H9 (cell line): ENCODE results near the gene FRAT1. TPM values are rescaled to one million over a fixed set of nuclear protein-coding genes. Genes with fewer than 3 reads are reported as not detected.

Experiments used
- DNase-seq: peaks from one replicate; pipeline ENCODE4 v3.0.0-alpha.2; 2017
- H2AFZ ChIP-seq: one replicate; pipeline ENCODE4 v1.6.1; 2013; ENCODE audit warnings: mild to moderate bottlenecking, low read length, control low read depth, moderate library complexity
- H2AK5ac ChIP-seq: 2 replicates; pipeline ENCODE4 v1.6.1; 2013; ENCODE audit warnings: low read length, control low read depth, mixed read lengths; ENCODE audit not compliant: insufficient read length
- H2BK120ac ChIP-seq: one replicate; pipeline ENCODE4 v1.6.1; 2013; ENCODE audit warnings: low read depth, mild to moderate bottlenecking, low read length, control low read depth, inconsistent platforms; ENCODE audit not compliant: poor library complexity, severe bottlenecking
- H2BK12ac ChIP-seq: 2 replicates; pipeline ENCODE4 v1.6.1; 2013; ENCODE audit warnings: low read length, control low read depth, mixed read lengths, low read depth; ENCODE audit not compliant: insufficient read length
- H2BK15ac ChIP-seq: 2 replicates; pipeline ENCODE4 v1.6.1; 2013; ENCODE audit warnings: low read depth, low read length, control low read depth
- H2BK20ac ChIP-seq: one replicate; pipeline ENCODE4 v1.6.1; 2013; ENCODE audit warnings: low read depth, mild to moderate bottlenecking, low read length, control low read depth, inconsistent platforms; ENCODE audit not compliant: poor library complexity, severe bottlenecking
- H2BK5ac ChIP-seq: 2 replicates; pipeline ENCODE4 v1.6.1; 2013; ENCODE audit warnings: low read length, control low read depth, mixed read lengths; ENCODE audit not compliant: insufficient read length
- H3K14ac ChIP-seq: 2 replicates; pipeline ENCODE4 v1.6.1; 2013; ENCODE audit warnings: low read length, control low read depth; ENCODE audit not compliant: insufficient read depth
- H3K18ac ChIP-seq: 2 replicates; pipeline ENCODE4 v1.6.1; 2013; ENCODE audit warnings: low read depth, mild to moderate bottlenecking, mixed read lengths, low read length, control low read depth; ENCODE audit not compliant: insufficient read length
- H3K23ac ChIP-seq: 2 replicates; pipeline ENCODE4 v1.6.1; 2013; ENCODE audit warnings: low read length, control low read depth, mixed read lengths, low read depth; ENCODE audit not compliant: insufficient read length
- H3K23me2 ChIP-seq: 2 replicates; pipeline ENCODE4 v1.6.1; 2013; ENCODE audit warnings: low read depth, mild to moderate bottlenecking, mixed read lengths, low read length, control low read depth; ENCODE audit not compliant: insufficient read length, poor library complexity, severe bottlenecking
- H3K27ac ChIP-seq: 2 replicates; pipeline ENCODE4 v1.5.1; 2013; ENCODE audit warnings: low read length, control low read depth, mixed read lengths, low read depth; ENCODE audit not compliant: insufficient read length
- H3K27me3 ChIP-seq: 2 replicates; pipeline ENCODE4 v1.6.1; 2013; ENCODE audit warnings: low read length, control low read depth, inconsistent platforms; ENCODE audit not compliant: insufficient read depth
- H3K4ac ChIP-seq: 2 replicates; pipeline ENCODE4 v1.6.1; 2013; ENCODE audit warnings: low read depth, mild to moderate bottlenecking, control low read depth, inconsistent platforms, low read length, moderate library complexity
- H3K4me1 ChIP-seq: 2 replicates; pipeline ENCODE4 v1.6.1; 2013; ENCODE audit warnings: low read length, control low read depth, inconsistent platforms; ENCODE audit not compliant: insufficient read depth
- H3K4me2 ChIP-seq: 2 replicates; pipeline ENCODE4 v1.6.1; 2013; ENCODE audit warnings: low read length, control low read depth, mixed read lengths; ENCODE audit not compliant: insufficient read length, insufficient read depth
- H3K56ac ChIP-seq: 2 replicates; pipeline ENCODE4 v1.6.1; 2013; ENCODE audit warnings: low read depth, mild to moderate bottlenecking, mixed read lengths, low read length, control low read depth; ENCODE audit not compliant: insufficient read length
- H3K79me1 ChIP-seq: 2 replicates; pipeline ENCODE4 v1.6.1; 2013; ENCODE audit warnings: low read depth, mild to moderate bottlenecking, moderate library complexity, low read length, control low read depth, inconsistent platforms; ENCODE audit not compliant: insufficient read depth, poor library complexity, severe bottlenecking
- H3K79me2 ChIP-seq: 2 replicates; pipeline ENCODE4 v1.6.1; 2013; ENCODE audit warnings: low read length, control low read depth, inconsistent platforms; ENCODE audit not compliant: insufficient read depth
- H3K9ac ChIP-seq: 2 replicates; pipeline ENCODE4 v1.6.1; 2013; ENCODE audit warnings: low read length, control low read depth, mixed read lengths; ENCODE audit not compliant: insufficient read length; ENCODE audit errors: extremely low read depth
- H3K9me3 ChIP-seq: one replicate; pipeline ENCODE4 v1.6.1; 2013; ENCODE audit warnings: low read depth, low read length, inconsistent platforms; ENCODE audit not compliant: control insufficient read depth
- H3T11ph ChIP-seq: one replicate; pipeline ENCODE4 v1.6.1; 2013; ENCODE audit warnings: mild to moderate bottlenecking, low read length, control low read depth, inconsistent platforms
- H4K20me1 ChIP-seq: one replicate; pipeline ENCODE4 v1.6.1; 2013; ENCODE audit not compliant: control insufficient read depth, insufficient read length, insufficient read depth
- H4K5ac ChIP-seq: 2 replicates; pipeline ENCODE4 v1.6.1; 2013; ENCODE audit warnings: low read depth, mild to moderate bottlenecking, mixed read lengths, low read length, control low read depth; ENCODE audit not compliant: insufficient read length
- H4K8ac ChIP-seq: replicated peaks from 2 replicates; pipeline ENCODE4 v1.6.1; 2013; ENCODE audit warnings: low read length, control low read depth, mixed read lengths, low read depth; ENCODE audit not compliant: insufficient read length
- H4K91ac ChIP-seq: 2 replicates; pipeline ENCODE4 v1.6.1; 2013; ENCODE audit warnings: low read depth, mild to moderate bottlenecking, moderate library complexity, mixed read lengths, low read length, control low read depth; ENCODE audit not compliant: insufficient read length
- H3K27ac Mint-ChIP-seq, 3 experiments: 2 replicates in 2 of 3; 3 replicates in 1 of 3; pipeline ENCODE4 v1.8.0; 2020 to 2021; ENCODE audit warnings: mixed read lengths in 3 of 3, mild to moderate bottlenecking in 1 of 3, moderate library complexity in 1 of 3
- H3K27me3 Mint-ChIP-seq: 2 replicates; pipeline ENCODE4 v1.8.0; 2021; ENCODE audit warnings: low read depth, mild to moderate bottlenecking, moderate library complexity, mixed read lengths
- H3K36me3 Mint-ChIP-seq, 3 experiments: 2 replicates in 2 of 3; 3 replicates in 1 of 3; pipeline ENCODE4 v1.8.0; 2020 to 2021; ENCODE audit warnings: low read depth in 3 of 3, mixed read lengths in 3 of 3; ENCODE audit not compliant: insufficient read depth in 1 of 3
- H3K4me1 Mint-ChIP-seq, 2 experiments: 2 replicates each; pipeline ENCODE4 v1.8.0; 2020; ENCODE audit warnings: mixed read lengths in 2 of 2
- H3K4me3 Mint-ChIP-seq, 2 experiments: 2 replicates in 1 of 2; 3 replicates in 1 of 2; pipeline ENCODE4 v1.8.0; 2020 to 2021; ENCODE audit warnings: mild to moderate bottlenecking in 2 of 2, mixed read lengths in 2 of 2, moderate library complexity in 1 of 2
- H3K9me3 Mint-ChIP-seq, 2 experiments: 2 replicates in 1 of 2; 3 replicates in 1 of 2; pipeline ENCODE4 v1.8.0; 2020; ENCODE audit warnings: mild to moderate bottlenecking in 2 of 2, mixed read lengths in 2 of 2, moderate library complexity in 1 of 2
- CTCF ChIP-seq: fragments of 200-600 bp; sonication (generic); conservative IDR thresholded peaks from 3 replicates; pipeline ENCODE4 v1.8.0; 2021; ENCODE audit warnings: antibody characterized with exemption, mild to moderate bottlenecking
- WGBS: extraction: QIAGEN DNeasy Blood & Tissue Kit; methylation state at CpG from one replicate; pipeline ENCODE4 v1.1.7; 2013; ENCODE audit warnings: missing lambda C conversion rate, low lambda C conversion rate, mixed read lengths; ENCODE audit not compliant: insufficient read length; ENCODE audit errors: extremely low coverage; 5-methylcytosine and 5-hydroxymethylcytosine counted together
- total RNA-seq: library from RNA; stranded (reverse); gene quantifications from 2 replicates; pipeline ENCODE4 v1.2.1, GENCODE V29; 2021

Gene FRAT1
- total RNA-seq, 1 experiment from 2014 or later, result 7.3 TPM

GRCh38 chr10:97332591-97333350, 13.7 kb downstream of the FRAT1 start:
- no peak overlapping the region for H3K4ac ChIP-seq
- no peak overlapping the region for H2AFZ ChIP-seq
- peak overlapping the region; percentile 80 for H3K4me2 ChIP-seq
- no peak overlapping the region for H4K91ac ChIP-seq
- no peaks in the 10 kb centered on the region for H3K27me3 ChIP-seq
- peaks cover 56 to 64% of the 10 kb centered on the region in 2 experiments for H3K4me1 Mint-ChIP-seq
- H3K4me1 ChIP-seq, result peaks cover 11% of the 10 kb centered on the region
- no peak overlapping the region for H3T11ph ChIP-seq
- no peak for TF ChIP-seq CTCF
- no peaks in the 10 kb centered on the region for H4K20me1 ChIP-seq
- peaks cover 20% of the 10 kb centered on the region for H3K23me2 ChIP-seq
- peak overlapping the region; percentile 3 for H3K27ac ChIP-seq
- no peak overlapping the region for H2BK5ac ChIP-seq
- peak overlapping the region; percentile 16; the same call in 1 of the 2 replicates for H3K14ac ChIP-seq
- peak; percentile 55 for DNase-seq
- no peak overlapping the region for H4K8ac ChIP-seq
- no peak overlapping the region for H2BK20ac ChIP-seq
- no peak overlapping the region for H2BK120ac ChIP-seq
- no peak overlapping the region for H4K5ac ChIP-seq
- WGBS, result no CpG with 5 or more reads among the region's 18 CpGs
- peaks cover 4% of the 10 kb centered on the region for H3K79me1 ChIP-seq
- H3K27me3 Mint-ChIP-seq, result no peaks in the 10 kb centered on the region; the same call in 1 of the 2 replicates
- no peak overlapping the region for H3K56ac ChIP-seq
- no peak overlapping the region for H2BK12ac ChIP-seq
- H3K79me2 ChIP-seq, result peaks cover 11% of the 10 kb centered on the region; the same call in 1 of the 2 replicates
- no peak overlapping the region for H2BK15ac ChIP-seq
- H3K9me3 Mint-ChIP-seq, result peaks cover 2 to 3% of the 10 kb centered on the region in 2 experiments; a peak in 1 of 5 replicates
- peak overlapping the region; percentile 78 to 98 (median 92) for H3K27ac Mint-ChIP-seq
- H3K23ac ChIP-seq, result no peak overlapping the region
- peaks cover 17 to 55% (median 48%) of the 10 kb centered on the region in 3 experiments for H3K36me3 Mint-ChIP-seq
- no peak overlapping the region for H2AK5ac ChIP-seq
- H3K9ac ChIP-seq, result peak overlapping the region; percentile 60
- no peak overlapping the region for H3K18ac ChIP-seq
- H3K9me3 ChIP-seq, result no peaks in the 10 kb centered on the region
- peak overlapping the region; percentile 95 to 96 for H3K4me3 Mint-ChIP-seq
